K562 (cell line): ENCODE measurements around the gene HSF5. TPM values are rescaled to one million over a fixed set of nuclear protein-coding genes. Genes with fewer than 3 reads are reported as not detected.

ENCODE experiments used
- BRF1 ChIP-seq: IDR thresholded peaks from 3 replicates; pipeline ENCODE4 v1.6.1; 2011; ENCODE audit warnings: borderline replicate concordance, mild to moderate bottlenecking; ENCODE audit not compliant: insufficient read length; ENCODE audit errors: extremely low read depth
- EHMT2 ChIP-seq: fragments of 450-650 bp; IDR thresholded peaks from 2 replicates; pipeline ENCODE4 v1.6.1; 2018; ENCODE audit warnings: antibody characterized with exemption
- ELK1 ChIP-seq: sonication (generic); formaldehyde crosslinking; IDR thresholded peaks from 2 replicates; pipeline ENCODE4 v1.8.1; 2022; ENCODE audit warnings: missing genetic modification reagents
- HDAC6 ChIP-seq: IDR thresholded peaks from 2 replicates; pipeline ENCODE4 v1.6.1; 2012; ENCODE audit warnings: low read depth, mild to moderate bottlenecking, control low read depth, inconsistent platforms, low read length, moderate library complexity
- HNRNPK ChIP-seq: fragments of 200-400 bp; formaldehyde crosslinking; IDR thresholded peaks from one replicate; pipeline ENCODE4 v1.6.1; 2018; ENCODE audit warnings: mild to moderate bottlenecking, low read depth, low read length; ENCODE audit not compliant: poor library complexity, severe bottlenecking
- JUND ChIP-seq, 2 experiments: IDR thresholded peaks; 2 replicates in 1 of 2; 3 replicates in 1 of 2; pipeline ENCODE4 v1.6.1; 2011; ENCODE audit warnings: borderline replicate concordance in 2 of 2, low read depth in 2 of 2, low read length in 2 of 2, improper control_type of control experiment in 1 of 2, missing biosample characterization in 1 of 2, missing genetic modification characterization in 1 of 2, missing genetic modification reagents in 1 of 2
- KAT7 ChIP-seq: sonication (generic); formaldehyde crosslinking; IDR thresholded peaks from 2 replicates; pipeline ENCODE4 v1.8.0; 2022; ENCODE audit warnings: missing genetic modification reagents, mild to moderate bottlenecking, borderline replicate concordance
- MEF2A ChIP-seq: IDR thresholded peaks from 2 replicates; pipeline ENCODE4 v1.6.1; 2011; ENCODE audit warnings: low read depth, mild to moderate bottlenecking, low read length, moderate library complexity; ENCODE audit not compliant: control insufficient read depth
- NFXL1 ChIP-seq: fragments of 450-650 bp; formaldehyde crosslinking; IDR thresholded peaks from 2 replicates; pipeline ENCODE4 v1.4.0; 2021; ENCODE audit warnings: mild to moderate bottlenecking
- RAD51 ChIP-seq: fragments of 450-650 bp; IDR thresholded peaks from 2 replicates; pipeline ENCODE4 v1.7.1; 2016; ENCODE audit warnings: low read depth, mild to moderate bottlenecking, borderline replicate concordance
- TEAD1 ChIP-seq, 2 experiments: fragments of 450-650 bp in 1 of 2; sonication (generic) in 1 of 2; formaldehyde crosslinking; IDR thresholded peaks; 2 replicates each; pipeline versions ENCODE4 v1.4.0 to v1.8.0; 2020 to 2022; ENCODE audit warnings: mild to moderate bottlenecking in 2 of 2, missing genetic modification reagents in 1 of 2
- ZBTB5 ChIP-seq: fragments of 450-650 bp; IDR thresholded peaks from 2 replicates; pipeline ENCODE4 v1.6.1; 2017; ENCODE audit warnings: antibody characterized with exemption
- ZBTB7A ChIP-seq: IDR thresholded peaks from 2 replicates; pipeline ENCODE4 v1.6.1; 2011; ENCODE audit warnings: low read depth, mild to moderate bottlenecking, low read length, moderate library complexity, borderline replicate concordance; ENCODE audit not compliant: control insufficient read depth
- ZNF175 ChIP-seq: fragments of 200-800 bp; sonication (Bioruptor generic); IDR thresholded peaks from 2 replicates; pipeline ENCODE4 v1.6.1; 2016; ENCODE audit warnings: low read depth, mild to moderate bottlenecking, missing genetic modification characterization, missing compliant biosample characterization
- ZNF551 ChIP-seq: fragments of 250-450 bp; sonication (Bioruptor Pico); IDR thresholded peaks from 2 replicates; pipeline ENCODE4 v1.5.0; 2021; ENCODE audit warnings: mild to moderate bottlenecking, moderate library complexity
- ZNF740 ChIP-seq, 3 experiments: fragments of 200-800 bp in 1 of 3; sonication (Bioruptor generic) in 1 of 3; sonication (generic) in 1 of 3; formaldehyde crosslinking in 1 of 3; IDR thresholded peaks; 2 replicates each; pipeline versions ENCODE4 v1.6.1 to v1.8.0; 2016 to 2022; ENCODE audit warnings: mild to moderate bottlenecking in 2 of 3, missing compliant biosample characterization in 2 of 3, missing genetic modification characterization in 2 of 3, missing genetic modification reagents in 1 of 3
- polyA plus RNA-seq, 8 experiments: library from polyadenylated mRNA; depleted of rRNA in 4 of 8; stranded (reverse) in 5 of 8; unstranded in 3 of 8; fragments of >200 nt; fragmentation: Nextera tagmentation in 2 of 8; fragmentation: Illumina TruSeq in 1 of 8; extraction: Ambion mirVana in 2 of 8; extraction: Trizol in 1 of 8; gene quantifications; 2 replicates each; pipeline versions ENCODE4 v1.2.1 to v1.2.3, GENCODE V29; 2011 to 2014; ENCODE audit warnings: inconsistent platforms in 1 of 8, missing spikeins in 1 of 8
- total RNA-seq, 7 experiments: library from RNA; depleted of rRNA in 6 of 7; stranded (reverse); fragments of >200 nt in 6 of 7; fragmentation: Illumina TruSeq in 2 of 7; extraction: Trizol in 2 of 7; gene quantifications; 2 replicates each; pipeline versions ENCODE4 v1.2.1 to v1.2.3, GENCODE V29; 2011 to 2021; ENCODE audit warnings: low replicate concordance in 1 of 7
- TF ChIP-seq, protein P1 (sequence below): fragments of 450-650 bp; IDR thresholded peaks from 2 replicates; pipeline ENCODE4 v1.6.1; 2016; ENCODE audit warnings: borderline replicate concordance
- TF ChIP-seq, protein P2 (sequence below): fragments of 450-650 bp; IDR thresholded peaks from 2 replicates; pipeline ENCODE4 v1.6.1; 2017; ENCODE audit warnings: mild to moderate bottlenecking, moderate library complexity

The HSF5 gene
- total and polyA plus RNA-seq, 9 of the 15 experiments (the other 6 are each of a cell fraction or from before 2014, with no cell fraction given): 0.04 TPM; not detected in 8

GRCh38 chr17:58517378-58517927 lies 29.2 kb upstream of the HSF5 start (continued):
- TF ChIP-seq ZBTB5 (no peak), KAT7 (CRISPR knock-in tag) (no peak), JUND (IDR thresholded peaks at IDR 0.05; ENCODE audit: borderline replicate concordance, low read depth, low read length) (peak; percentile 64), JUND (tag; IDR thresholded peaks at IDR 0.05; ENCODE audit: borderline replicate concordance, low read depth, low read length) (no peak; the same call in 2 of the 3 replicates), HDAC6 (no peak), BRF1 (no peak), ZNF740 (CRISPR knock-in tag; IDR thresholded peaks at IDR 0.05) (no peak), ZNF740 (tag; IDR thresholded peaks at IDR 0.05) (no peak), TEAD1 (CRISPR knock-in tag; IDR thresholded peaks at IDR 0.05) (no peak; a peak in 1 of 4 replicates), MEF2A (no peak), ZNF175 (CRISPR knock-in tag) (no peak), EHMT2 (no peak), RAD51 (no peak), ZBTB7A (peak; percentile 85; the same call in 1 of the 2 replicates), ZNF551 (no peak), ELK1 (no peak), HNRNPK (no peak), NFXL1 (no peak)
- TF ChIP-seq, protein P1, sequence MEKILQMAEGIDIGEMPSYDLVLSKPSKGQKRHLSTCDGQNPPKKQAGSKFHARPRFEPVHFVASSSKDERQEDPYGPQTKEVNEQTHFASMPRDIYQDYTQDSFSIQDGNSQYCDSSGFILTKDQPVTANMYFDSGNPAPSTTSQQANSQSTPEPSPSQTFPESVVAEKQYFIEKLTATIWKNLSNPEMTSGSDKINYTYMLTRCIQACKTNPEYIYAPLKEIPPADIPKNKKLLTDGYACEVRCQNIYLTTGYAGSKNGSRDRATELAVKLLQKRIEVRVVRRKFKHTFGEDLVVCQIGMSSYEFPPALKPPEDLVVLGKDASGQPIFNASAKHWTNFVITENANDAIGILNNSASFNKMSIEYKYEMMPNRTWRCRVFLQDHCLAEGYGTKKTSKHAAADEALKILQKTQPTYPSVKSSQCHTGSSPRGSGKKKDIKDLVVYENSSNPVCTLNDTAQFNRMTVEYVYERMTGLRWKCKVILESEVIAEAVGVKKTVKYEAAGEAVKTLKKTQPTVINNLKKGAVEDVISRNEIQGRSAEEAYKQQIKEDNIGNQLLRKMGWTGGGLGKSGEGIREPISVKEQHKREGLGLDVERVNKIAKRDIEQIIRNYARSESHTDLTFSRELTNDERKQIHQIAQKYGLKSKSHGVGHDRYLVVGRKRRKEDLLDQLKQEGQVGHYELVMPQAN: peak; percentile 87; the same call in 1 of the 2 replicates
- TF ChIP-seq, protein P2, sequence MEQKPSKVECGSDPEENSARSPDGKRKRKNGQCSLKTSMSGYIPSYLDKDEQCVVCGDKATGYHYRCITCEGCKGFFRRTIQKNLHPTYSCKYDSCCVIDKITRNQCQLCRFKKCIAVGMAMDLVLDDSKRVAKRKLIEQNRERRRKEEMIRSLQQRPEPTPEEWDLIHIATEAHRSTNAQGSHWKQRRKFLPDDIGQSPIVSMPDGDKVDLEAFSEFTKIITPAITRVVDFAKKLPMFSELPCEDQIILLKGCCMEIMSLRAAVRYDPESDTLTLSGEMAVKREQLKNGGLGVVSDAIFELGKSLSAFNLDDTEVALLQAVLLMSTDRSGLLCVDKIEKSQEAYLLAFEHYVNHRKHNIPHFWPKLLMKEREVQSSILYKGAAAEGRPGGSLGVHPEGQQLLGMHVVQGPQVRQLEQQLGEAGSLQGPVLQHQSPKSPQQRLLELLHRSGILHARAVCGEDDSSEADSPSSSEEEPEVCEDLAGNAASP: no peak
